HG03460 (cell line): ENCODE data around the gene GSS.

Source experiments
- ATAC-seq: cut with Tn5 transposase; IDR thresholded peaks from one replicate; pipeline ENCODE4 v1.9.1; 2021; ENCODE audit not compliant: unreplicated experiment

Gene GSS

GRCh38 chr20:34979366-34980153, 24.0 kb upstream of the GSS start:
- no peak for ATAC-seq

- ATAC-seq: no peak
Observed at GRCh38 chr20:34978092-34978744, 22.6 kb upstream of the GSS start.

GRCh38 chr20:34977365-34978091, 21.9 kb upstream of the GSS start:
- ATAC-seq: no peak

- no peak for ATAC-seq
Observed at GRCh38 chr20:34976286-34976685, 20.7 kb upstream of the GSS start.

GRCh38 chr20:34974246-34974645, 18.6 kb upstream of the GSS start:
- no peak for ATAC-seq

- no peak for ATAC-seq
Observed at GRCh38 chr20:34971561-34972235, 16.1 kb upstream of the GSS start.

DNA sequence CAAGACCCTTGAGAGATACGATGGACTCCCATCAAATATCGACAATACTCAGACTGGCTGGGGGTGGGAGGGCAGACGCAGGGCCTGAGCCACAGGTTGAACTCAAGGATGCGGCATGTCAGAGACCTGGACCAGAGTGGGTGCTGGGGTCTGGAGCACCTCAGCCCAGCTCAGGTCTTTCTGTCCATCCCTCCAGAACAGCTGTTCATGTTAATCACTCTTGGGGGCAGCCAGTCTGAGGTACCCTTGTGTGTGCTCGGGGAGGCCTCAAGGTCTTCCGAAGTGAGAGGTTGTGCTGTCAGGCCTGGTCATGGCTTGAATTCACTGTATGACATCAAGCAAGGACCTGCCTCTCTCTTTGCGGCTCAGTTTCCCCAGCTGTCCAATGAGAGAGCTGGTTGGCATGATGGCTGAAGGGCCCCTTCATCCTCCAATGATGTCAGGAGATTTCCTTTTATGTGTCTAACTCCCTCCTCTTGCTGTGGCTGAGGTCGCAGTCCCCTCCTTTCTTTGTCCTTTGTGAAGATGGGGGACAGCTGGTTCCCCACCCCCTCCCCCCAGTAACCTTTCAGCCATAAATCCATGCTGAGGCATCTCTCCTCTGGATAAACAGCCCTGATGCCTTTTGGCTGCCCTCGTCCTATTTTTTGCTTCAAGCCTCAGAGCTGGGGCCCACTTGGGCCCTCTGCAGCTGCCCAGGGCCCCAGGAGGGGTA, 15.4 kb upstream of the GSS start:
- no peak for ATAC-seq

DNA sequence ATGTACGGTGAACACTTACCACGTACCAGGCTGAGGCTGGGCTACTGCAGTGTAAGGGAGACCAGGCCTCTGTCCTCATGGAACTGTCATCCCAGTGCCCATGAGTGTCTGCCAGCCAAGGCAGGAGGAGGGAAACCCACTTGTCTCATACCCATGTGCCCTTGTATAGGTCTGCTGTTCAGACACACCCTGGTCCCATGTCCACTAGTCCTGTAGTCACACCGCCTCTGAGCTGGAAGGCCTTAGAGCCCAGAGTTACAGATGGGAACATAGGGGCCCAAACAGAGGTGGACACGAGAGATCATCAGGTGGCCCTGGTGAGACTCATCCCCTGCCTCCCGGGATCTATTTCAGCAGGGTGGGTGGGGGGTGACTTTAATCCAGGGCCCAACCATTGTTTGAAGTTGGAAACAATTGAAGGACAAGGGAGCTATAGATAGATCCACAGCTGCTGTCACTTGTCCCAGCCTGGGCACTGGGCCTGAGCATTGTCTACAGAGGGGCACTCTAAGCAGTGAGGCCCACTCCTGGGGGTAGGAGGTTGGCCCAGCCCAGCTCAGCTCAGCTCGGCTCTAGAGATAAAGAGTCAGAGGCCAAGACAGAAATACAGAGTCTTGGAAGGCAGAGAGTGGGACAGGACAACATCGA, 14.7 kb upstream of the GSS start:
- no peak for ATAC-seq

DNA sequence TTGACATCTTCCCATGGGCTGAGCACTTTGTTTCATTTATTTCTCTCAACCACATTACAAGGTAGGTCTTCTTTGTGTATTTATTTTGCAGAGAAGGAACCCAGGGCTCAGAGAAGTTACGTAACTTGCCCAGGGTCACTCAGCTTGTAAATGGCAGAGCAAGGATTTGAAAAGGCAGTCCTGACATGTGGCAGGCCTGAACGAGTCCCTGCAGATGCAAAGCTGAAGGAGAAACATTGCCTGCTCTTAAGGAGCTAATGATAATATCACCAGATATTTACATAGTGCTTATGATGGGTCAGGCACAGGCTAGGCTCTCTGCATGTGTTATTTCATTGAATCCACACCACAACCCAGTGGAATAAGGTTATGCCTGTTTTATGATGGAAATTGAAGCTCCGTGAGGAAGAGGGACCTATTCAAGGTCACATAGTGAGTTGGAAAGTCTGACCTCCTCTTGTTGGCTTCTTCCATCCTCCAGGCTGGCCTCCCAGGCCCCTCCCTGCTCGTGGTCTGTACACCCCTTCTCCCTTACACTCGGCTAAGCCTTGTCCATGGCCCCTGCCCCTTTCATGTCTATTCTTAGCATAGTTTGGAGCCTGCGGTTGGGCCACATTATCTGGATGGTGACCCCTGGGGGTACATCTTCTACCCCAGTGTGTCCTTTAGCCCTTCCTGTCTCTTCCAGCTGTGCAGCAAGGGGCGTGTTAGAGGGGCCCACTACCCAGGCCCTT, 12.6 kb upstream of the GSS start:
- no peak for ATAC-seq

- ATAC-seq: no peak
Observed at GRCh38 chr20:34967421-34967820, 11.8 kb upstream of the GSS start.

DNA sequence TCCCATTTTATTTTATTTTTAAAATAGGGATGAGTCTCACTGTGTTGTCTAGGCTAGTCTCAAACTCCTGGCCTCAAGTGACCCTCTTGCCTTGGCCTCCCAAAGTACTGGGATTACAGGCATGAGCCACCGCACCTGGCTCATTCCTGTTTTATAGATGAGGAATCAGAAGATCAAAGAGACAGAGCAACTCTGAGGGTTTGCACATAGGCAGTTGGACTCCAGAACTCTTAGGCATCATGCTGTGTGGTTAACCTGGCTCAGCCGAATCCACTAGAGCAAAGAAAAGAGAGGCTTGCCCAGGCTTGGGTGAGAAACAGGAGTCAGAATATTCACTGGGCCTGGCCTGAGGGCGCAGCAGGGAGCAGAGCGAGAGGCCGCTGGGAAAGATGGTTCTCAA, 9.4 kb upstream of the GSS start:
- ATAC-seq: no peak

- ATAC-seq: no peak
Observed at GRCh38 chr20:34964486-34964885, 8.9 kb upstream of the GSS start.

GRCh38 chr20:34956751-34957472, 1.3 kb upstream of the GSS start:
- no peak for ATAC-seq

- no peak for ATAC-seq
Observed at GRCh38 chr20:34956041-34956458, 444 bp upstream of the GSS start.

DNA sequence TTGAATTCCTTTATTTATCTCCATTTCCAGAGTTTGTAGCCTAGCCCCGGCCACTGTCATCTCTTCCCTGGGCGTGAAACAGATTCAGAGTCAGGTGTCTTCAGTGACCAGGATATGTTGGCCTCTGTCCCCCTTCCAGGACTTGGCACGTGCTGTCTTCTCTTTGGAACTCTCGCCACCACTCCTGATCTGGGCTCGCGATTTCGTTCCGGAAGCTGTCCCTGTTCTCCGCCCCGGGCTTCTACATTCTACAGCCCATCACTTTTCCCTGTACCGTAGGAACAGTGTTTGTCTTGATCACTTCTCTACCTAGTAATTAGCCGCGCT, 739 bp downstream of the GSS start:
- ATAC-seq: no peak

DNA sequence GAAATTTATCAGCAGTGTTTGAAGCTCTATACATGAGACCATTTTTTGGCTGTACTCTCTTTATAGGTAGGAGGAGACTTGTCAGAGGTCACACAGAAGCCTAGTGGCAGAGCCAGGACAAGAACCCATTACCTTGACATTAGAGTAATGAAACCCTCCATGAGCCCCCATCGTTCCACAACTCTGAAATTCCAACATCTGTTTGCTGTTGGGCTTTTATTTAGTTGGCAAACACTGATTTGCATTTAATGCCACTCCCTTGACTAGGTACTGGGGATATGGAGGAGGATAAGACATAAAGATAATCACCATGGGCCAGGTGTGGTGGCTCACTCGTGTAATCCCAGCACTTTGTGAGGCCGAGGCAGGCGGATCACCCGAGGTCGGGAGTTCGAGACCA, 1.6 kb downstream of the GSS start:
- ATAC-seq: no peak

DNA sequence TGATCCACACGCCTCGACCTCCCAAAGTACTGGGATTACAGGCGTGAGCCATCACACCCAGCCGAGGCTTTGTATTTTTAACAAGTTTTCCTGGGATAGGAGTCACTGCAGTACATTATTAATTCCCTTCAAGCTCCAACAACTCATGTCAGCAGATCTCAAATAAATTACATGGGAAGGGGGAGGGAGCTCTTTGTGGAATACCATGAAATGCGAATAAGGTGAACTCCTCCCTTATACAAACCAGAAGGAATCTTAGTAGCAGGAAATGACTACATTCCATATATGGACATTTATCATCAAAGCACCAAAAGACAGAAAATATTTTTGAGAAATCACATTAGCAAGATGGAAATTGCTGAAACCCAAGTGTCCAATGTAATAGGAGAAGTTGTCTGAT, 2.9 kb downstream of the GSS start:
- ATAC-seq: no peak

- ATAC-seq: no peak
Observed at GRCh38 chr20:34951652-34952051, 4.0 kb downstream of the GSS start.

DNA sequence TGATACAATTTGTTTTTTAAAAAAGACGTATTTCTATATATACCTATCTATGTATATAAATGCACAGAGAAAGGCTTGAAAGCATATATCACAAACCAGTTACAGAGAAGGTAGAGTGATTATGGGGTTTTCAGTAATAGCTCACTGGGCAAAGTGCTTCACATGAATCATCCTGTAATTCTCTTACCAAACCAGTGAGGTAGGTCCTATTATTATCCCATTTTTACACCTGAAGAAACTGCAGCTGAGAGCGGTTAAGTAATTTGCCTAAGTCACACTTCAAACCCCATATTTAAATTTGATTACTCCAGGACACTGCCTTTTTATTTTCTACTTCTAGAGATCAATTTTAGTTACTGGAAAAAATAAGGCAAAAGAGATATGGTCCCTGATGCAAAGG, 4.4 kb downstream of the GSS start:
- ATAC-seq: no peak
